NCI-H1930 (cell line): ENCODE data around the gene CSRNP2.
"Not testable (repeated sequence)": the region's sequence is repeated elsewhere in the genome, so short reads cannot be mapped to it uniquely, and the experiment has no call there.

Experiments used
- DNase-seq, 2 experiments: peaks; one replicate each; lab custom pipeline; 2025; lab: John Stamatoyannopoulos, UW

Gene CSRNP2, protein sequence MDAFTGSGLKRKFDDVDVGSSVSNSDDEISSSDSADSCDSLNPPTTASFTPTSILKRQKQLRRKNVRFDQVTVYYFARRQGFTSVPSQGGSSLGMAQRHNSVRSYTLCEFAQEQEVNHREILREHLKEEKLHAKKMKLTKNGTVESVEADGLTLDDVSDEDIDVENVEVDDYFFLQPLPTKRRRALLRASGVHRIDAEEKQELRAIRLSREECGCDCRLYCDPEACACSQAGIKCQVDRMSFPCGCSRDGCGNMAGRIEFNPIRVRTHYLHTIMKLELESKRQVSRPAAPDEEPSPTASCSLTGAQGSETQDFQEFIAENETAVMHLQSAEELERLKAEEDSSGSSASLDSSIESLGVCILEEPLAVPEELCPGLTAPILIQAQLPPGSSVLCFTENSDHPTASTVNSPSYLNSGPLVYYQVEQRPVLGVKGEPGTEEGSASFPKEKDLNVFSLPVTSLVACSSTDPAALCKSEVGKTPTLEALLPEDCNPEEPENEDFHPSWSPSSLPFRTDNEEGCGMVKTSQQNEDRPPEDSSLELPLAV

GRCh38 chr12:51083126-51083833 is at the start of gene CSRNP2:
Gene CSRNP2, minus strand, starts transcription at chr12:51083596. Its CDS starts 7,035 bp downstream, at chr12:51076561.
- peak; percentile 85 to 95 for DNase-seq

DNA sequence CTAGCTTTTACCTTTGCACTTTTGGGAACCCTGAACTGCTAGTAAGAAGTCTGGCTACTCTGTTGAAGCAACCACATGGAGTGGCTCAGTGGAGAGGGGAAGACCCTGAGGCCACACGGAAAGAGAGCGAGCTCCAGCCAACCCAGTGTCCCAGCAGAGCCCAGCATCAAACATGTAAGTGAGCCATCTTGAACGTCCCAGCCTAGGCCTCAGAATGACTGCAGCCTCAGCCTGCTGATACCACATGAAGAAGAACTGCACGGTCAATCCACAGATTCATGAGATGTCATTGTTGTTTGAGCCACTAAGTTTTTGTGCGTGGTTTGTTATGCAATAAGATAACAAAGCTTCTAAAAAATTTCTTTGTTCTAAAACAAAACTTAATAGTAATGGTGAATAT is 49.3 kb upstream of the CSRNP2 start:
- no peak for DNase-seq

- DNase-seq = no peak
Observed at GRCh38 chr12:51131745-51132521, 48.5 kb upstream of the CSRNP2 start.

DNA sequence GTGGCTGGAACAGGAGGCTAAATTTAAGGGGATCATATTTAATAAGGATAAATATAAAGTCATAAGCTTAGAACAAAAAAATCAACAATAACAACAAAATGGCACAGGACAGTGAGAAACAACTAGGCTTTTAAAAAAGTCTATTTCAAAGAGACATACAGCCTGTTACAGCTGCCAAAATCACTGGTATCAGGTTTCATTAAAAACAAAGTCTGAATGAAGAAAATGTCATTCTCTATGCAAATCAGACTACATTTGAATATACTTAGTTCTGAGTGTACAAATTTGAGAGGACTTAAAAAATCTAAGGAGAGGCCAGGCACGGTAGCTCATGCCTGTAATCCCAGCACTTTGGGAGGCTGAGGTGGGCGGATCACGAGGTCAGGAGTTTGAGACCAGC is 45.5 kb upstream of the CSRNP2 start:
- DNase-seq = no peak

- no peak for DNase-seq
Observed at GRCh38 chr12:51127050-51127729, 43.8 kb upstream of the CSRNP2 start.

- DNase-seq = no peak
Observed at GRCh38 chr12:51126297-51126696, 42.9 kb upstream of the CSRNP2 start.

DNA sequence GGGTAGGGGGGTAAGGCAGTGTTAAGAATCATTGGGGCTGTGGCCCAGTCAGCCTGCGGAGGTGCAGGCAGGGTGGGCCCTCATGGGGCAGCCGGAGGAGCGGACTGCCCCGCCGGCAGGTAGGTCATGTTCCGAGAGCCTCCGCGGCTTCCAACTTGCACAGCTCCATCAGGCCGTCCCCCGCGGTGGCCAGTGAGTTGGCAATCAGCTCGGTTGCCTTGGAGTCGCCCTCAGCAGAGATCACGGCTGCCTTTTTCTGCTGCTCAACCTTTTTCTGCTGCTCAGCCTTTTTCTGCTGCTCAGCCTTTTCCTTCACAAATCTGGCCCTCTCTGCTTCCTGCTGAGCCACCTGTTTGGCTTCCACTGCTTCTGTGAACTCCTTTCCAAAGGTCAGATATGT is 41.1 kb upstream of the CSRNP2 start:
- no peak for DNase-seq

DNA sequence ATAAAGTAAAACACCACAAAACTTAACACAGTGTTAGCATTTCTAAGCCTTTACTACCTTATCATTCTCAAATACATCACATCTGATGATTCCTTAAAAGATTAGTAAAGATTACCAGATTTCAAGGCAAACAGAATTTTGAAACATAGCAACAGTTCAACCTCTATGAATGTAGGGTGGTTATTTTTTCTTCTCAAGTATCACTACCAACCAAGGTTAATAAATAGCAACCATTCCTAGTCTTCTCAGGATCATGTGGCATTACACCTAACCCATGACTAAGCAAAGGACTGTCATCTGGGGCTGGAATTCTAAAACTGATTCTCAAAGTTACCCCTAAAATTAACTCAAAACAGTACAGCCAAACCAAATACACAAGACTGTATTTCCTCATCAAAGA is 39.4 kb upstream of the CSRNP2 start:
- no peak for DNase-seq

DNA sequence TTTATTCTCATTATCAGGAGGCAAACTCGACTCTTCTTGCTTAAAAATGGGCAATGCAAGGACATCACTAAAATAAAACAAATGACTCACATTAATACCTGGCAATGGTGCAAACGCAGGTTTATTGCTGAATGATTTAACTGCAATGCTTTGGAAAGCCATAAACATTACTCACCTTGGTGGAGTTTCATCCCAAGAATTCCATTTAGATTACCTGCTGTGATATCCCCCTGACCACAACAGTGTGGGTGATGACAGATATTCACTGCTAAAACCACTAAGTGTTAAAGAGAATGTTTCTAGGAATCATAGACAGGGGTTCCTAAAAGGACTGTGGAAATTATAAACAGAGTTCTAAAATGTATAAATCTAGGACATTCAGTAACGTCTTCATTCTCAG is 35.3 kb upstream of the CSRNP2 start:
- no peak for DNase-seq

- no peak for DNase-seq
Observed at GRCh38 chr12:51115533-51115932, 32.1 kb upstream of the CSRNP2 start.

DNA sequence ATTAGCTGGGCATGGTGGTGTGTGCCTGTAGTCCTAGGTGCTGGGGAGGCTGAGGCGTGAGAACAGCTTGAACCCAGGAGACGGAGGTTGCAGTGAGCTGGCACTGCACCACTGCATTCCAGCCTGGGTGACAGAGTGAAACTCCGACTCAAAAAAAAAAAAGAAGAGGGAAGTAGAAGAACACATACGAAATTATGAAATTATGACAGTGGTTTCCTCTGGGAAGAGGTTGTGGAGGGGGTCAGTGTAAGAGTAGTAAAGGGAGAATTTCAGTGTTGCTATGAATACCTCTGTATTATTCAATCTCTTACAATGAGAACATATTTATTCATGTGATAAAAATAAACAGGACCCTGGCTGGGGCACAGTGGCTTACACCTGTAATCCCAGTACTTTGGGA is 24.7 kb upstream of the CSRNP2 start:
- DNase-seq = no peak

DNA sequence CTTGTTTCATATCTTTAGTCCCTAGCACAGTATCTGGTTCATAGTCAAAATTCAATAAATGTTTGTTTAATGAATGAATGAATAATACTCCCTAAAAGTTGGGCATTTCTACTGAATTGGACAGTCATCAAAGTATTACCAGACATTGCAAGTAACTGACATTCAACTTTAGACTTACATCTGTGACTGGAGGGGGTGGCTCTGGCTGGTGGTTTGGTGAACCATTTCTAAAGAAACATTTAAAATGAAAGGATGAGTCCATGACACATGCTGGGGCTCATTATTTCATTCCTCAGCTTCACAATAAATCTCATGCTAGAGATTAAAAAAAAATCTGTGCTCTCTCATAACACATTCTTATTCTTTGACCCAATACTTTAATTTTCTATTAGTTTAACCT is 20.6 kb upstream of the CSRNP2 start:
- DNase-seq = no peak

GRCh38 chr12:51098611-51099010 is 15.2 kb upstream of the CSRNP2 start:
- no peak for DNase-seq

DNA sequence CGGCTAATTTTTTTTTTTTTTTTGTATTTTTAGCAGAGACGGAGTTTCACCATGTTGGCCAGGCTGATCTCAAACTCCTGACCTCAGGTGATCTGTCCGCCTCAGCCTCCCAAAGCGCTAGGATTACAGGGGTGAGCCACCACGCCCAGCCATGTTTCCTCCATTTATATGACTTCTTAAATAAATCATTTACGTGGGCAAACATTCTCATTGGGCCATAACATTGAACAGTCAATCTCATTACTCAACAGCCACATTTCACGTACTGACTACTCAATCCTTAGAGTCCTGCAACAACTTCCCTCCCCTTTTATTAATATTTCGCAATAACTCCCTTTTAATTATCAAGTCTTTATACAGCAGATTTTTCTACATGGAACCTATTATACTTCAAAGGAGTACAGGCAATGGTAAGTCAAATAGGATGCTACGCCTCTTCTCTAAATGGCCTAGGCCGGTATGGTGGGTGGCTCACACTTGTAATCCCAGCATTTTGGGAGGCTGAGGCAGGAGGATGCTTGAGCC is 7.4 kb upstream of the CSRNP2 start:
- no peak for DNase-seq

- DNase-seq = no peak
Observed at GRCh38 chr12:51087818-51088217, 4.4 kb upstream of the CSRNP2 start.

DNA sequence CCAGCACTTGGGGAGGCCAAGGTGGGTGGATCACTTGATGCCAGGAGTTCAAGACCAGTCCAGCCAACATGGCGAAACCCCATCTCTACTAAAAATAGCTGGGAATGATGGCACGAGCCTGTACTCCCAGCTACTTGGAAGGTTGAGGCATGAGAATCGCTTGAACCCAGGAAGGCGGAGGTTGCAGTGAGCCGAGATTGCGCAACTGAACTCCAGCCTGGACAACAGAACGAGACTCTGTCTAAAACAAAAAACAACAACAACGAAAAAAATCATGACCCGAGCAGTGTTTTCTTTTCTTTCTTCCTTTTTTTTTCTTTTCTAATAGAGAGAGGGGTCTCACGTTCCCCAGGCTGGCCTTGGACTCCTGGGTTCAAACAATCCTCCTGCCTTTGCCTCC is 3.5 kb upstream of the CSRNP2 start:
- no peak for DNase-seq

DNA sequence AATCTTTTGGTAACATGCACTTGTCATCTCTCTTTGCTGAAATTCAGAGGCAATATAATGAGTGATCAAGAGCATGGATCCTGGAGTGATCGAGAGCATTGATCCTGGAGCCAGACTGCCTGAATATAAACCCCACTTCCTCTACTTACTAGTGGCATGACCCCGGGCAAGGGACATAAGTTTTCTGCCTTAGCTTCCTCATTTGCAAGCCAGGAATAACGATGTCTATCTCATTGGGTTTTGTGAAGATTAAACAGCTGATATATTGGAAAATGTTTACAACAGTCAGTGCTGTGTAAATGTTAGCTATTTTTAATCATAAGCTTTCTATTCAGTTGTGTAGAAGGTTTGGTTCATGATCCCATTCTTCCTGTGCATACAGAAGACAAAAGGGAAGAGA is 2.4 kb upstream of the CSRNP2 start:
- no peak for DNase-seq

GRCh38 chr12:51082561-51083125 is 753 bp downstream of the CSRNP2 start:
- DNase-seq = no peak

GRCh38 chr12:51081421-51081820 is 2.0 kb downstream of the CSRNP2 start:
- no peak for DNase-seq

DNA sequence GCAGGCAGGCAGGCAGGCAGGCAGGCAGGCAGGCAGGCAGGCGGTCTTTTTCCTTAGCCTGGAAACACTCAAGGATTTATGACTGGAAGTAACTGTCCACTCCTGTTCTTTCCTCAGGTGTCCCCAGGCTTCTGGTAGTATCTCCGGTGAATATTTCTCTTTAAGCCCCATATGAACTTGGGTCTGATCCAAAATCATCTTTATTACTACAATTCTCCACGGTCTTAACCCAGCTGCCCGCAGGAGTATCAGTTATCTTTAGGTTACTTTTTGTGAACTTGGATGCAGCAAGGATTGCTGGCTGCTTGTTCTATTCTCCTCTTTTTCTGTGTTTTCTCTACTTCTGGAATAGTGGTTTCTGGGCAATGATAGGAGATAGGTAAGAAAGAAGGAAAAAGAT is 3.3 kb downstream of the CSRNP2 start:
- DNase-seq = no peak

GRCh38 chr12:51078866-51079265 is 4.5 kb downstream of the CSRNP2 start:
- DNase-seq = not testable (repeated sequence)
